Right lung (tissue), 5 donors: Measurements from ENCODE around the gene AFDN. TPM values are rescaled to one million over a fixed set of nuclear protein-coding genes. Genes with fewer than 3 reads are reported as not detected.

Source experiments
- DNase-seq, 2 donors: peaks; one replicate each; pipeline ENCODE4 v3.0.0-alpha.2; 2013
- polyA plus RNA-seq, 5 donors: library from polyadenylated mRNA; unstranded; fragments of 120-200 nt; gene quantifications; one replicate each; pipeline versions ENCODE4 v1.2.1 to v1.2.3, GENCODE V29; 2013; ENCODE audit warnings: inconsistent platforms in 1 of 5, low replicate concordance in 1 of 5; ENCODE audit not compliant: insufficient read length in 5 of 5, insufficient read depth in 1 of 5

The AFDN gene
- polyA plus RNA-seq, 5 donors: 217 to 344 (median 308) TPM

GRCh38 chr6:167912494-167912893 lies 85.8 kb downstream of the AFDN start:
- no peak for DNase-seq

- no peak for DNase-seq
Observed at GRCh38 chr6:167913699-167914098, 87.0 kb downstream of the AFDN start.

GRCh38 chr6:167915139-167915538 lies 88.4 kb downstream of the AFDN start:
- DNase-seq: no peak

- DNase-seq: no peak
Observed at GRCh38 chr6:167917551-167918154, 90.9 kb downstream of the AFDN start.

- DNase-seq: no peak
Observed at GRCh38 chr6:167918548-167919278, 92.0 kb downstream of the AFDN start.

- no peak for DNase-seq
Observed at GRCh38 chr6:167919349-167919748, 92.6 kb downstream of the AFDN start.

GRCh38 chr6:167920165-167920564 lies 93.5 kb downstream of the AFDN start:
- no peak for DNase-seq

GRCh38 chr6:167921831-167922230 lies 95.1 kb downstream of the AFDN start:
- no peak for DNase-seq

GRCh38 chr6:167925026-167925425 lies 98.3 kb downstream of the AFDN start:
- DNase-seq: no peak

- no peak for DNase-seq
Observed at GRCh38 chr6:167927246-167927645, 100.5 kb downstream of the AFDN start.

- no peak for DNase-seq
Observed at GRCh38 chr6:167928111-167928510, 101.4 kb downstream of the AFDN start.

- no peak for DNase-seq
Observed at GRCh38 chr6:167930295-167930694, 103.6 kb downstream of the AFDN start.

GRCh38 chr6:167932468-167933276 lies 106.0 kb downstream of the AFDN start:
- DNase-seq: peak; percentile 33 to 39

- no peak for DNase-seq
Observed at GRCh38 chr6:167933290-167933689, 106.6 kb downstream of the AFDN start.

GRCh38 chr6:167933847-167934246 lies 107.1 kb downstream of the AFDN start:
- DNase-seq: no peak

GRCh38 chr6:167934426-167934864 lies 107.7 kb downstream of the AFDN start:
- DNase-seq: peak; percentile 25 to 27

GRCh38 chr6:167936051-167936450 lies 109.3 kb downstream of the AFDN start:
- DNase-seq: no peak

GRCh38 chr6:167937301-167937700 lies 110.6 kb downstream of the AFDN start:
- DNase-seq: no peak

- DNase-seq: no peak
Observed at GRCh38 chr6:167937948-167938911, 111.5 kb downstream of the AFDN start.

- no peak for DNase-seq
Observed at GRCh38 chr6:167941822-167942221, 115.1 kb downstream of the AFDN start.

GRCh38 chr6:167944130-167944529 lies 117.4 kb downstream of the AFDN start:
- no peak for DNase-seq
